ENCODE data around the gene ABCA9. TPM values are rescaled to one million over a fixed set of nuclear protein-coding genes. Genes with fewer than 3 reads are reported as not detected.

Gene ABCA9
- total RNA-seq, 1 experiment from 2014 or later = 0.05 TPM

GRCh38 chr17:68969101-68969500, 91.6 kb downstream of the ABCA9 start:
- in situ Hi-C loops (cut with HindIII; ENCODE audit: low pct_unique_long_range_greater_than_20kb, low sequenced_read_pairs) = no loop called here
- H3K36me3 ChIP-seq (ENCODE audit: control insufficient read depth, insufficient read depth, low read length) = no peaks in the 10 kb centered on the region
- no peak overlapping the region for H3K4me3 ChIP-seq (ENCODE audit: low read depth in 2 of 2, low read length in 2 of 2)
- no peaks in the 10 kb centered on the region for H3K27me3 ChIP-seq (ENCODE audit: control insufficient read depth, insufficient read depth, low read length)
- TF ChIP-seq TCF7L2 (IDR thresholded peaks at IDR 0.05; ENCODE audit: low read depth, low read length) (no peak), REST (IDR thresholded peaks at IDR 0.05; ENCODE audit: insufficient read depth in 1 of 2, low read depth in 2 of 2, low read length in 1 of 2) (no peak), CTCF (IDR thresholded peaks at IDR 0.05) (no peak), SIN3A (IDR thresholded peaks at IDR 0.05; ENCODE audit: borderline replicate concordance, insufficient read depth, low read depth, low read length) (no peak), POLR2AphosphoS5 (IDR thresholded peaks at IDR 0.05; ENCODE audit: low read depth, low read length) (no peak)
- H3K4me1 ChIP-seq (ENCODE audit: control insufficient read depth, insufficient read depth, low read length) = no peaks in the 10 kb centered on the region
- POLR2A ChIA-PET = no interaction called here
- no peaks in the 10 kb centered on the region for H3K9me3 ChIP-seq (ENCODE audit: control insufficient read depth, insufficient read depth, low read depth, low read length)
- CTCF ChIA-PET = no interaction called here
- no TSS peak for BruUV-seq (replicated peaks)
- no peak overlapping the region for H3K27ac ChIP-seq (ENCODE audit: low read length)
- intact Hi-C loops (cut with micrococcal nuclease; ENCODE audit: unreplicated experiment) = loop anchor here (2.0 kb wide), 1 partner anchor 192 kb away; no protein-coding TSS in a partner anchor
- no peak for DNase-seq (ENCODE audit: low read depth, low spot score)
- ATAC-seq = no peak

- no peaks in the 10 kb centered on the region for H3K27me3 ChIP-seq (ENCODE audit: control insufficient read depth, insufficient read depth, low read length)
- H3K9me3 ChIP-seq (ENCODE audit: control insufficient read depth, insufficient read depth, low read depth, low read length) = no peaks in the 10 kb centered on the region
- ChIA-PET POLR2A (no interaction called here), CTCF (no interaction called here)
- H3K4me1 ChIP-seq (ENCODE audit: control insufficient read depth, insufficient read depth, low read length) = no peaks in the 10 kb centered on the region
- H3K36me3 ChIP-seq (ENCODE audit: control insufficient read depth, insufficient read depth, low read length) = no peaks in the 10 kb centered on the region
- no TSS peak for BruUV-seq (replicated peaks)
- no peak for ATAC-seq
- in situ Hi-C loops (cut with HindIII; ENCODE audit: low pct_unique_long_range_greater_than_20kb, low sequenced_read_pairs) (no loop called here), intact Hi-C loops (cut with micrococcal nuclease; ENCODE audit: unreplicated experiment) (no loop called here)
- no peak for DNase-seq (ENCODE audit: low read depth, low spot score)
- no peak overlapping the region for H3K4me3 ChIP-seq (ENCODE audit: low read depth in 2 of 2, low read length in 2 of 2)
- H3K27ac ChIP-seq (ENCODE audit: low read length) = no peak overlapping the region
- no peak for TF ChIP-seq SIN3A (IDR thresholded peaks at IDR 0.05; ENCODE audit: borderline replicate concordance, insufficient read depth, low read depth, low read length)
- TF ChIP-seq TCF7L2 (IDR thresholded peaks at IDR 0.05; ENCODE audit: low read depth, low read length) = no peak
- no peak for TF ChIP-seq REST (IDR thresholded peaks at IDR 0.05; ENCODE audit: insufficient read depth in 1 of 2, low read depth in 2 of 2, low read length in 1 of 2)
- TF ChIP-seq CTCF (IDR thresholded peaks at IDR 0.05) = no peak
- no peak for TF ChIP-seq POLR2AphosphoS5 (IDR thresholded peaks at IDR 0.05; ENCODE audit: low read depth, low read length)
Measured at GRCh38 chr17:68963958-68964357, 96.8 kb downstream of the ABCA9 start.
